A549 (cell line): ENCODE data around the gene IGF1R.

Source experiments
- CEBPB ChIP-seq, 2 experiments: fragments of >200 bp in 1 of 2; sonication (Bioruptor Twin) in 1 of 2; formaldehyde crosslinking in 1 of 2; IDR thresholded peaks; 2 replicates each; pipeline ENCODE4 v1.6.1; 2012 to 2016
- CHD4 ChIP-seq: fragments of 200-600 bp; sonication (generic); IDR thresholded peaks from 2 replicates; pipeline ENCODE4 v1.6.1; 2016; ENCODE audit warnings: antibody characterized with exemption, mild to moderate bottlenecking, borderline replicate concordance
- CTCF ChIP-seq: fragments of >200 bp; sonication (Bioruptor Twin); formaldehyde crosslinking; IDR thresholded peaks from 3 replicates; pipeline ENCODE4 v1.5.1; 2016
- EHF ChIP-seq: fragments of 250-450 bp; sonication (Bioruptor Pico); IDR thresholded peaks from 2 replicates; pipeline ENCODE4 v1.5.0; 2020; ENCODE audit warnings: mild to moderate bottlenecking
- EP300 ChIP-seq, 2 experiments: fragments of >200 bp; sonication (Bioruptor Twin); formaldehyde crosslinking; IDR thresholded peaks; 2 replicates in 1 of 2; 3 replicates in 1 of 2; pipeline ENCODE4 v1.6.1; 2016 to 2017
- FOSL2 ChIP-seq, 2 experiments: fragments of 450-650 bp in 1 of 2; fragments of >200 bp in 1 of 2; sonication (Bioruptor Twin) in 1 of 2; formaldehyde crosslinking; IDR thresholded peaks; 2 replicates each; pipeline versions ENCODE4 v1.5.0 to v1.6.1; 2016 to 2020; ENCODE audit warnings: mild to moderate bottlenecking in 1 of 2, moderate library complexity in 1 of 2
- HOXA7 ChIP-seq: fragments of 250-450 bp; sonication (Bioruptor Pico); IDR thresholded peaks from 2 replicates; pipeline ENCODE4 v1.5.0; 2020; ENCODE audit warnings: mild to moderate bottlenecking, moderate library complexity
- JUN ChIP-seq, 2 experiments: fragments of >200 bp; sonication (Bioruptor Twin); formaldehyde crosslinking; IDR thresholded peaks; 2 replicates in 1 of 2; 3 replicates in 1 of 2; pipeline ENCODE4 v1.6.1; 2016 to 2017
- MAZ ChIP-seq: fragments of 150-350 bp; IDR thresholded peaks from 2 replicates; pipeline ENCODE4 v1.6.1; 2014; ENCODE audit warnings: antibody characterized with exemption, low read depth, low read length, borderline replicate concordance
- NR3C1 ChIP-seq: fragments of >200 bp; sonication (Bioruptor Twin); formaldehyde crosslinking; IDR thresholded peaks from 3 replicates; pipeline ENCODE4 v1.6.1; 2017
- RCOR1 ChIP-seq: fragments of 150-350 bp; IDR thresholded peaks from 2 replicates; pipeline ENCODE4 v1.6.1; 2014; ENCODE audit warnings: antibody characterized with exemption, low read length, low read depth
- SMC3 ChIP-seq: fragments of >200 bp; sonication (Bioruptor Twin); formaldehyde crosslinking; IDR thresholded peaks from 3 replicates; pipeline ENCODE4 v1.6.1; 2018; ENCODE audit warnings: inconsistent platforms
- ZFP36 ChIP-seq: fragments of 450-650 bp; IDR thresholded peaks from 2 replicates; pipeline ENCODE4 v1.6.1; 2014; ENCODE audit warnings: borderline replicate concordance; ENCODE audit not compliant: partially characterized antibody

- no peak for TF ChIP-seq FOSL2 (IDR thresholded peaks at IDR 0.05)
- no peak for TF ChIP-seq FOSL2 (CRISPR knock-in tag; IDR thresholded peaks at IDR 0.05)
- TF ChIP-seq CTCF, result no peak
- no peak for TF ChIP-seq JUN (IDR thresholded peaks at IDR 0.05)
- no peak for TF ChIP-seq MAZ
- TF ChIP-seq SMC3, result no peak
- no peak for TF ChIP-seq ZFP36
- no peak for TF ChIP-seq CHD4
- no peak for TF ChIP-seq EP300 (IDR thresholded peaks at IDR 0.05)
- no peak for TF ChIP-seq HOXA7 (CRISPR knock-in tag)
- no peak for TF ChIP-seq EHF (CRISPR knock-in tag)
- no peak for TF ChIP-seq RCOR1
- no peak for TF ChIP-seq CEBPB (IDR thresholded peaks at IDR 0.05)
- no peak for TF ChIP-seq NR3C1
Measured at GRCh38 chr15:98840053-98840452, 191.7 kb downstream of the IGF1R start.
